ENCODE data around the gene GSC2.

GRCh38 chr22:19125474-19126308 is 24.4 kb downstream of the GSC2 start:
- TF ChIP-seq CTCF (IDR thresholded peaks at IDR 0.05; ENCODE audit: low read depth, low read length, poor library complexity, severe bottlenecking) (no peak), EZH2phosphoT487 (IDR thresholded peaks at IDR 0.05; ENCODE audit: borderline replicate concordance, low read length) (no peak)

Measured in DOHH2 (cell line).